GM23338 (cell line): Measurements from ENCODE around the gene FRYL. TPM values are rescaled to one million over a fixed set of nuclear protein-coding genes. Genes with fewer than 3 reads are reported as not detected.

Experiments
- ATAC-seq: fragments of 200-7000 bp; cut with Tn5 transposase; 3 replicates; pipeline ENCODE4 v1.9.1; 2020
- DNase-seq: peaks from one replicate; pipeline ENCODE4 v3.0.0-alpha.2; 2015; ENCODE audit warnings: low spot score
- H2AFZ ChIP-seq: fragments of 200-600 bp; sonication (generic); 2 replicates; pipeline ENCODE4 v1.8.0; 2016; ENCODE audit warnings: antibody characterized with exemption, mild to moderate bottlenecking, moderate library complexity
- H3F3A ChIP-seq: fragments of 200-600 bp; sonication (generic); replicated peaks from 2 replicates; pipeline ENCODE4 v1.8.0; 2017; ENCODE audit warnings: antibody characterized with exemption, mixed run types, low read depth
- H3K27ac ChIP-seq: fragments of 200-600 bp; sonication (generic); 2 replicates; pipeline ENCODE4 v1.6.1; 2016; ENCODE audit warnings: low read depth
- H3K27me3 ChIP-seq: fragments of 200-600 bp; sonication (generic); 2 replicates; pipeline ENCODE4 v1.8.0; 2016; ENCODE audit warnings: mild to moderate bottlenecking, mixed run types, moderate library complexity; ENCODE audit not compliant: insufficient read depth
- H3K36me3 ChIP-seq: fragments of 200-600 bp; sonication (generic); 2 replicates; pipeline ENCODE4 v1.8.0; 2016; ENCODE audit warnings: mild to moderate bottlenecking; ENCODE audit not compliant: insufficient read depth
- H3K4me1 ChIP-seq: fragments of 200-600 bp; sonication (generic); 2 replicates; pipeline ENCODE4 v1.8.0; 2016; ENCODE audit warnings: mild to moderate bottlenecking, moderate library complexity; ENCODE audit not compliant: insufficient read depth
- H3K4me2 ChIP-seq: fragments of 200-600 bp; sonication (generic); 2 replicates; pipeline ENCODE4 v1.7.1; 2017; ENCODE audit warnings: mixed run types
- H3K4me3 ChIP-seq: fragments of 200-600 bp; sonication (generic); 2 replicates; pipeline ENCODE4 v1.6.1; 2016; ENCODE audit warnings: mixed run types
- H3K79me2 ChIP-seq: fragments of 200-600 bp; sonication (generic); replicated peaks from 2 replicates; pipeline ENCODE4 v1.8.0; 2017; ENCODE audit warnings: mild to moderate bottlenecking; ENCODE audit not compliant: insufficient read depth
- H3K9me2 ChIP-seq: fragments of 200-600 bp; sonication (generic); 2 replicates; pipeline ENCODE4 v1.8.0; 2017; ENCODE audit not compliant: insufficient read depth
- H4K20me1 ChIP-seq: fragments of 200-600 bp; sonication (generic); replicated peaks from 2 replicates; pipeline ENCODE4 v1.8.0; 2017; ENCODE audit warnings: mild to moderate bottlenecking; ENCODE audit not compliant: insufficient read depth
- H3K27ac Mint-ChIP-seq: 2 replicates; pipeline ENCODE4 v1.8.0; 2020; ENCODE audit warnings: inconsistent platforms, mild to moderate bottlenecking, moderate library complexity, mixed read lengths
- H3K27me3 Mint-ChIP-seq: 3 replicates; pipeline ENCODE4 v1.8.0; 2022; ENCODE audit warnings: low read depth, mild to moderate bottlenecking, moderate library complexity, mixed read lengths, inconsistent platforms; ENCODE audit not compliant: insufficient read depth, poor library complexity
- H3K36me3 Mint-ChIP-seq: 3 replicates; pipeline ENCODE4 v1.8.0; 2021; ENCODE audit warnings: low read depth, mild to moderate bottlenecking, inconsistent platforms, moderate library complexity, mixed read lengths
- H3K4me1 Mint-ChIP-seq: 3 replicates; pipeline ENCODE4 v1.8.0; 2020; ENCODE audit warnings: mild to moderate bottlenecking, inconsistent platforms, mixed read lengths
- H3K4me3 Mint-ChIP-seq: 3 replicates; pipeline ENCODE4 v1.8.0; 2021; ENCODE audit warnings: moderate library complexity, mild to moderate bottlenecking, inconsistent platforms, mixed read lengths
- H3K9me3 Mint-ChIP-seq: 3 replicates; pipeline ENCODE4 v1.8.0; 2020; ENCODE audit warnings: moderate library complexity, mild to moderate bottlenecking, inconsistent platforms, mixed read lengths
- CREB1 ChIP-seq: fragments of 250-450 bp; sonication (Bioruptor Pico); IDR thresholded peaks from 2 replicates; pipeline ENCODE4 v1.5.0; 2020; ENCODE audit warnings: low read depth, mild to moderate bottlenecking, moderate library complexity
- CTCF ChIP-seq, 2 experiments: fragments of 200-600 bp in 1 of 2; sonication (generic) in 1 of 2; conservative IDR thresholded peaks; 2 replicates each; pipeline versions ENCODE4 v1.5.1 to v1.6.1; 2016 to 2017; ENCODE audit warnings: antibody characterized with exemption in 2 of 2, low read depth in 2 of 2, mild to moderate bottlenecking in 2 of 2, moderate library complexity in 1 of 2
- EZH2 ChIP-seq: fragments of 200-600 bp; sonication (generic); IDR thresholded peaks from one replicate; pipeline ENCODE4 v1.8.0; 2017; ENCODE audit warnings: antibody characterized with exemption, mild to moderate bottlenecking, low read depth; ENCODE audit not compliant: unreplicated experiment
- EZH2phosphoT487 ChIP-seq: fragments of 200-600 bp; sonication (generic); IDR thresholded peaks from one replicate; pipeline ENCODE4 v1.8.1; 2018; ENCODE audit warnings: antibody characterized with exemption; ENCODE audit not compliant: unreplicated experiment
- JUNB ChIP-seq: IDR thresholded peaks from one replicate; pipeline ENCODE4 v1.6.1; 2016; ENCODE audit warnings: antibody characterized with exemption; ENCODE audit not compliant: unreplicated experiment
- NANOG ChIP-seq: IDR thresholded peaks from 2 replicates; pipeline ENCODE4 v1.6.1; 2016; ENCODE audit warnings: antibody characterized with exemption, borderline replicate concordance
- POLR2AphosphoS5 ChIP-seq: IDR thresholded peaks from 2 replicates; pipeline ENCODE4 v1.6.1; 2016; ENCODE audit warnings: antibody characterized with exemption, low read depth
- STAT1 ChIP-seq: IDR thresholded peaks from one replicate; pipeline ENCODE4 v1.6.1; 2016; ENCODE audit warnings: antibody characterized with exemption; ENCODE audit not compliant: unreplicated experiment
- ZNF331 ChIP-seq: fragments of 250-450 bp; sonication (Bioruptor Pico); IDR thresholded peaks from 2 replicates; pipeline ENCODE4 v1.5.0; 2020; ENCODE audit warnings: low read depth, mild to moderate bottlenecking, moderate library complexity
- polyA plus RNA-seq: library from polyadenylated mRNA; unstranded; fragments of >200 nt; fragmentation: Nextera tagmentation; extraction: Ambion mirVana; gene quantifications from 2 replicates; pipeline ENCODE4 v1.2.1, GENCODE V29; 2016
- total RNA-seq: library from RNA; depleted of rRNA; stranded (reverse); fragments of >200 nt; shearing (Covaris generic); gene quantifications from 2 replicates; pipeline ENCODE4 v1.2.3, GENCODE V29; 2014
- TF ChIP-seq, protein P1 (sequence below): IDR thresholded peaks from 2 replicates; pipeline ENCODE4 v1.6.1; 2016; ENCODE audit warnings: antibody characterized with exemption
- TF ChIP-seq, protein P2 (sequence below): IDR thresholded peaks from one replicate; pipeline ENCODE4 v1.6.1; 2018; ENCODE audit warnings: antibody characterized with exemption; ENCODE audit not compliant: unreplicated experiment
- TF ChIP-seq, protein P3 (sequence below): fragments of 250-450 bp; sonication (Bioruptor Pico); IDR thresholded peaks from 2 replicates; pipeline ENCODE4 v1.5.0; 2020; ENCODE audit warnings: mild to moderate bottlenecking, moderate library complexity

The FRYL gene
- total and polyA plus RNA-seq, 2 experiments from 2014 or later = 30.7 to 53.3 TPM

DNA sequence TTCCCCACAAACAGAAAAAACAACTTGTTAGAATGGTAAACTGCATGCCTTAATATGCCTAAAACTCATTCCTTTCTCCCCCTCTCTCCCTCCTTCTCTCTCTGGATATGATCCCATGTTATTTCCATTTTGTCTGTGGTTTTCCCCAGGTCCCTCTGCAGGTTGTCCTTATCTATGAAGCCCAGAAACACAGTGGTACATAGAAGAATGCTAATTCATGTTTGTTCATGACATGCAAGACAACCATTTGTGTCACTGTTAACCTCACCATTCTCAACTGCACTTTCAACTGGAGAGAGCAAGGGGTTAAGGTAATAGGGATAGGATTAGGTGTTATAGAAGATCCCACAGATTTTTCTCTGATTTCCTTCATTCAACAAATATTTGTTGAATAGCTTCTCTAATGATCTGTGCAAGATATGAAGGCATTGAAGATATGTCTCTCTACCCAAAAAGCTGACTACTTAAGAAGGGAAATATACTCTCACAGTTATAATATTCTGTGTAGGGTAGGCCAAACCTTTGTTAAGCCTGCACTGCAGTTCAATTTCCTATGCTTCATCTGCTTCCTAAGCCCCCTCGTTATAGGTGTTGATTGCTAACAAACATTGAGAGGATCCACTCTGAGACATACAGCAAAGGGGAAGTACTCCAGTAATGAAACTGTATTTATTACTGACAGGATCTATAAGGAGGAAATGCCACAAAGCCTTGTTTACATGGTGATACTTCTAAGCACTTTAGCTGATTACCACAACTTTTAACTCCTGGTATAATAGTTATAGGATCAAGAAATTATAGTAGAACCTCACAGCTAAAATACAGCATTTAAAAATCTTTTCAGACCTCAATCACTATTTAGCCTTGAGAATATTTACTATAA lies 96.1 kb downstream of the FRYL start:
- Histone ChIP-seq H3K27me3 (no peaks in the 10 kb centered on the region), H4K20me1 (0 out of 2 replicates have a peak, but pooled peaks cover 6% of the 10 kb centered on the region), H3K27ac (peak overlapping the region; percentile 7; the same call in 1 of the 2 replicates), H3F3A (no peaks in the 10 kb centered on the region), H2AFZ (no peak overlapping the region), H3K4me1 (peaks cover 7% of the 10 kb centered on the region; the same call in 1 of the 2 replicates), H3K4me2 (no peak overlapping the region), H3K36me3 (no peaks in the 10 kb centered on the region), H3K79me2 (peaks cover 50% of the 10 kb centered on the region), H3K4me3 (no peak overlapping the region), H3K9me2 (no peaks in the 10 kb centered on the region)
- ATAC-seq (no peak), DNase-seq (no peak)
- TF ChIP-seq, protein P1, sequence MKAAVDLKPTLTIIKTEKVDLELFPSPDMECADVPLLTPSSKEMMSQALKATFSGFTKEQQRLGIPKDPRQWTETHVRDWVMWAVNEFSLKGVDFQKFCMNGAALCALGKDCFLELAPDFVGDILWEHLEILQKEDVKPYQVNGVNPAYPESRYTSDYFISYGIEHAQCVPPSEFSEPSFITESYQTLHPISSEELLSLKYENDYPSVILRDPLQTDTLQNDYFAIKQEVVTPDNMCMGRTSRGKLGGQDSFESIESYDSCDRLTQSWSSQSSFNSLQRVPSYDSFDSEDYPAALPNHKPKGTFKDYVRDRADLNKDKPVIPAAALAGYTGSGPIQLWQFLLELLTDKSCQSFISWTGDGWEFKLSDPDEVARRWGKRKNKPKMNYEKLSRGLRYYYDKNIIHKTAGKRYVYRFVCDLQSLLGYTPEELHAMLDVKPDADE = no peak
- TF ChIP-seq EZH2phosphoT487 (no peak), CTCF (conservative IDR thresholded peaks at IDR 0.05; ENCODE audit: low read depth in 2 of 2) (no peak), STAT1 (no peak), POLR2AphosphoS5 (no peak), EZH2 (no peak), CREB1 (CRISPR knock-in tag) (no peak), NANOG (no peak), JUNB (no peak), ZNF331 (CRISPR knock-in tag) (no peak)
- TF ChIP-seq, protein P2, sequence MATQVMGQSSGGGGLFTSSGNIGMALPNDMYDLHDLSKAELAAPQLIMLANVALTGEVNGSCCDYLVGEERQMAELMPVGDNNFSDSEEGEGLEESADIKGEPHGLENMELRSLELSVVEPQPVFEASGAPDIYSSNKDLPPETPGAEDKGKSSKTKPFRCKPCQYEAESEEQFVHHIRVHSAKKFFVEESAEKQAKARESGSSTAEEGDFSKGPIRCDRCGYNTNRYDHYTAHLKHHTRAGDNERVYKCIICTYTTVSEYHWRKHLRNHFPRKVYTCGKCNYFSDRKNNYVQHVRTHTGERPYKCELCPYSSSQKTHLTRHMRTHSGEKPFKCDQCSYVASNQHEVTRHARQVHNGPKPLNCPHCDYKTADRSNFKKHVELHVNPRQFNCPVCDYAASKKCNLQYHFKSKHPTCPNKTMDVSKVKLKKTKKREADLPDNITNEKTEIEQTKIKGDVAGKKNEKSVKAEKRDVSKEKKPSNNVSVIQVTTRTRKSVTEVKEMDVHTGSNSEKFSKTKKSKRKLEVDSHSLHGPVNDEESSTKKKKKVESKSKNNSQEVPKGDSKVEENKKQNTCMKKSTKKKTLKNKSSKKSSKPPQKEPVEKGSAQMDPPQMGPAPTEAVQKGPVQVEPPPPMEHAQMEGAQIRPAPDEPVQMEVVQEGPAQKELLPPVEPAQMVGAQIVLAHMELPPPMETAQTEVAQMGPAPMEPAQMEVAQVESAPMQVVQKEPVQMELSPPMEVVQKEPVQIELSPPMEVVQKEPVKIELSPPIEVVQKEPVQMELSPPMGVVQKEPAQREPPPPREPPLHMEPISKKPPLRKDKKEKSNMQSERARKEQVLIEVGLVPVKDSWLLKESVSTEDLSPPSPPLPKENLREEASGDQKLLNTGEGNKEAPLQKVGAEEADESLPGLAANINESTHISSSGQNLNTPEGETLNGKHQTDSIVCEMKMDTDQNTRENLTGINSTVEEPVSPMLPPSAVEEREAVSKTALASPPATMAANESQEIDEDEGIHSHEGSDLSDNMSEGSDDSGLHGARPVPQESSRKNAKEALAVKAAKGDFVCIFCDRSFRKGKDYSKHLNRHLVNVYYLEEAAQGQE = no peak
- TF ChIP-seq, protein P3, sequence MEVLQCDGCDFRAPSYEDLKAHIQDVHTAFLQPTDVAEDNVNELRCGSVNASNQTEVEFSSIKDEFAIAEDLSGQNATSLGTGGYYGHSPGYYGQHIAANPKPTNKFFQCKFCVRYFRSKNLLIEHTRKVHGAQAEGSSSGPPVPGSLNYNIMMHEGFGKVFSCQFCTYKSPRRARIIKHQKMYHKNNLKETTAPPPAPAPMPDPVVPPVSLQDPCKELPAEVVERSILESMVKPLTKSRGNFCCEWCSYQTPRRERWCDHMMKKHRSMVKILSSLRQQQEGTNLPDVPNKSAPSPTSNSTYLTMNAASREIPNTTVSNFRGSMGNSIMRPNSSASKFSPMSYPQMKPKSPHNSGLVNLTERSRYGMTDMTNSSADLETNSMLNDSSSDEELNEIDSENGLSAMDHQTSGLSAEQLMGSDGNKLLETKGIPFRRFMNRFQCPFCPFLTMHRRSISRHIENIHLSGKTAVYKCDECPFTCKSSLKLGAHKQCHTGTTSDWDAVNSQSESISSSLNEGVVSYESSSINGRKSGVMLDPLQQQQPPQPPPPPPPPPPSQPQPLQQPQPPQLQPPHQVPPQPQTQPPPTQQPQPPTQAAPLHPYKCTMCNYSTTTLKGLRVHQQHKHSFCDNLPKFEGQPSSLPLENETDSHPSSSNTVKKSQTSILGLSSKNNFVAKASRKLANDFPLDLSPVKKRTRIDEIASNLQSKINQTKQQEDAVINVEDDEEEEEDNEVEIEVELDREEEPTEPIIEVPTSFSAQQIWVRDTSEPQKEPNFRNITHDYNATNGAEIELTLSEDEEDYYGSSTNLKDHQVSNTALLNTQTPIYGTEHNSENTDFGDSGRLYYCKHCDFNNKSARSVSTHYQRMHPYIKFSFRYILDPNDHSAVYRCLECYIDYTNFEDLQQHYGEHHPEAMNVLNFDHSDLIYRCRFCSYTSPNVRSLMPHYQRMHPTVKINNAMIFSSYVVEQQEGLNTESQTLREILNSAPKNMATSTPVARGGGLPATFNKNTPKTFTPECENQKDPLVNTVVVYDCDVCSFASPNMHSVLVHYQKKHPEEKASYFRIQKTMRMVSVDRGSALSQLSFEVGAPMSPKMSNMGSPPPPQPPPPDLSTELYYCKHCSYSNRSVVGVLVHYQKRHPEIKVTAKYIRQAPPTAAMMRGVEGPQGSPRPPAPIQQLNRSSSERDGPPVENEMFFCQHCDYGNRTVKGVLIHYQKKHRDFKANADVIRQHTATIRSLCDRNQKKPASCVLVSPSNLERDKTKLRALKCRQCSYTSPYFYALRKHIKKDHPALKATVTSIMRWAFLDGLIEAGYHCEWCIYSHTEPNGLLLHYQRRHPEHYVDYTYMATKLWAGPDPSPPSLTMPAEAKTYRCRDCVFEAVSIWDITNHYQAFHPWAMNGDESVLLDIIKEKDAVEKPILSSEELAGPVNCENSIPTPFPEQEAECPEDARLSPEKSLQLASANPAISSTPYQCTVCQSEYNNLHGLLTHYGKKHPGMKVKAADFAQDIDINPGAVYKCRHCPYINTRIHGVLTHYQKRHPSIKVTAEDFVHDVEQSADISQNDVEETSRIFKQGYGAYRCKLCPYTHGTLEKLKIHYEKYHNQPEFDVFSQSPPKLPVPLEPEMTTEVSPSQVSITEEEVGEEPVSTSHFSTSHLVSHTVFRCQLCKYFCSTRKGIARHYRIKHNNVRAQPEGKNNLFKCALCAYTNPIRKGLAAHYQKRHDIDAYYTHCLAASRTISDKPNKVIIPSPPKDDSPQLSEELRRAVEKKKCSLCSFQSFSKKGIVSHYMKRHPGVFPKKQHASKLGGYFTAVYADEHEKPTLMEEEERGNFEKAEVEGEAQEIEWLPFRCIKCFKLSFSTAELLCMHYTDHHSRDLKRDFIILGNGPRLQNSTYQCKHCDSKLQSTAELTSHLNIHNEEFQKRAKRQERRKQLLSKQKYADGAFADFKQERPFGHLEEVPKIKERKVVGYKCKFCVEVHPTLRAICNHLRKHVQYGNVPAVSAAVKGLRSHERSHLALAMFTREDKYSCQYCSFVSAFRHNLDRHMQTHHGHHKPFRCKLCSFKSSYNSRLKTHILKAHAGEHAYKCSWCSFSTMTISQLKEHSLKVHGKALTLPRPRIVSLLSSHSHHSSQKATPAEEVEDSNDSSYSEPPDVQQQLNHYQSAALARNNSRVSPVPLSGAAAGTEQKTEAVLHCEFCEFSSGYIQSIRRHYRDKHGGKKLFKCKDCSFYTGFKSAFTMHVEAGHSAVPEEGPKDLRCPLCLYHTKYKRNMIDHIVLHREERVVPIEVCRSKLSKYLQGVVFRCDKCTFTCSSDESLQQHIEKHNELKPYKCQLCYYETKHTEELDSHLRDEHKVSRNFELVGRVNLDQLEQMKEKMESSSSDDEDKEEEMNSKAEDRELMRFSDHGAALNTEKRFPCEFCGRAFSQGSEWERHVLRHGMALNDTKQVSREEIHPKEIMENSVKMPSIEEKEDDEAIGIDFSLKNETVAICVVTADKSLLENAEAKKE (CRISPR knock-in tag) = no peak
- no peak overlapping the region for H3K4me3 Mint-ChIP-seq
- no peaks in the 10 kb centered on the region for H3K27me3 Mint-ChIP-seq
- H3K4me1 Mint-ChIP-seq = peaks cover 16% of the 10 kb centered on the region
- peaks cover 3% of the 10 kb centered on the region; the same call in 1 of the 3 replicates for H3K36me3 Mint-ChIP-seq
- no peaks in the 10 kb centered on the region for H3K9me3 Mint-ChIP-seq
- no peak overlapping the region for H3K27ac Mint-ChIP-seq
